T-helper 1 cell (primary cell): Measurements from ENCODE around the gene INSYN1.

Source experiments
- DNase-seq, 5 donors: peaks; one replicate each; pipeline ENCODE4 v3.0.0-alpha.2; 2012 to 2020

The INSYN1 gene

DNA sequence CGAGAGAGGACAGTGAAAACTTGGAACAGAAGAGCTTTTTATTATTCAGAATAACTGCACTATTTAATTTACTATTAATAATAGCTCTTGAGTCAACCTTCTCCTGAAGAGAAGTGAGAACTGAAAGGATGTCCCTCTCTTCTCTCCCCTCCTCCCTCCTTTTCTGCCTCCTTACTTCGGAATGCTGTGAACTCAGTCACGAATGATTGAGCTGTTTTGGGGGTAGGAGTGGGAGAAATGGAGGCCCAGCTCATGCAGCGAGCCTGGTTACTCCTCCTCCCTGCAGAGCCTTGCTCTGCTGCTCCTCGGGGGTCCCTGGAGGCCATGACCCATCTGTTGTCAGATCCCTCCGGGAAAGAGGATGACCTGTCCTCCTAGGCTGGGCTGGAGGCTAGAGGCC is 20.3 kb upstream of the INSYN1 start:
- DNase-seq: no peak

DNA sequence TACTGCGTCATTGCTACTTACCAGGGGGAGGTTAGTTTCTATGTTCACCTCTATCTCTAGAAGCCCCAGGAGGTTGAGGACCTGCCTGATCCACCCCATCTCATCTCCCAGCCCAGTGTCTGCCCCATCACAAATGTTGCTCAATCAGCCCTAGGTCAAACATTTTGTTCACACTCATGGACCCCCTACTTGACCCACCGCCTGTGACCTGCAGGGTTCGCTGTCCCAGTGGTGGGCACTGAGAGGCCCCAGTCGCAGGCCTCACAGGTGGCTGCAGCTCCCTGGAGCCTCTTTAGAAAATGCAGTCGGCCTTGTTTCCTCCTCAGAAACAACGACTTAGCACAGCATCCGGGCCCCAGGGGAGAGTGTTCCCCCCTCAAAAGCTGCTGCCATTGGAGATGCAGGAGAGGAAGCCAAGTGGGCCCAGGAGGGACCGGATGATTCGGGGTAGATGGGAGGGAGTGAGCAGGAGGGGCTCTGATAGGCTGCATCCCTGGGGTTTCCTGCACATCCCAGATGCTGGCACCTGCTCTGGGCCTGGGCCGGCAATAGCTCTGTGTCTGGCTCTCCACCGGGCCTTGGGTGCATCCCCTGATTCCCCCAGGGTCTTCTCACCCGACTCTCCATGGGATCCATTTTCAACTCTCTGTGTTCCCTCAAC is 18.4 kb upstream of the INSYN1 start:
- no peak for DNase-seq

DNA sequence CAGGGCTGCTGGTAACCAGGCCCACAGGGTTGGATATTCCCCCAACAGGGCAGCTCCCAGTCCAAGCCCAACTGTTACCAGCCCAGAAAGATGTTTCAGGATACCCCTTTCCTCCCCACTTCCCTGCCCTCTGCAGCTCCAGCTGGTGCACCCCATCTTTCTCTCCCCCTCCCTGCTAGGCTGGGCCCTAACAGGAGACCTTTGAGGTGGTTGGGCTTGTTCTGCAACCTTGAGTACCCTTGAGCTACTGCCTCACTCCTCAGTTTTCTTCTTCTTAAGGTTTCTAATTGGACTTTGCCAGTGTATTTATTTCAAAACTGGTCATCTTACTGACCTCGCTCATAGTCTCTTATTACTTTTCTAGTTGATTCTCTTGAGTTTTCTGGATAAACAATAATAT is 16.9 kb upstream of the INSYN1 start:
- DNase-seq: no peak

DNA sequence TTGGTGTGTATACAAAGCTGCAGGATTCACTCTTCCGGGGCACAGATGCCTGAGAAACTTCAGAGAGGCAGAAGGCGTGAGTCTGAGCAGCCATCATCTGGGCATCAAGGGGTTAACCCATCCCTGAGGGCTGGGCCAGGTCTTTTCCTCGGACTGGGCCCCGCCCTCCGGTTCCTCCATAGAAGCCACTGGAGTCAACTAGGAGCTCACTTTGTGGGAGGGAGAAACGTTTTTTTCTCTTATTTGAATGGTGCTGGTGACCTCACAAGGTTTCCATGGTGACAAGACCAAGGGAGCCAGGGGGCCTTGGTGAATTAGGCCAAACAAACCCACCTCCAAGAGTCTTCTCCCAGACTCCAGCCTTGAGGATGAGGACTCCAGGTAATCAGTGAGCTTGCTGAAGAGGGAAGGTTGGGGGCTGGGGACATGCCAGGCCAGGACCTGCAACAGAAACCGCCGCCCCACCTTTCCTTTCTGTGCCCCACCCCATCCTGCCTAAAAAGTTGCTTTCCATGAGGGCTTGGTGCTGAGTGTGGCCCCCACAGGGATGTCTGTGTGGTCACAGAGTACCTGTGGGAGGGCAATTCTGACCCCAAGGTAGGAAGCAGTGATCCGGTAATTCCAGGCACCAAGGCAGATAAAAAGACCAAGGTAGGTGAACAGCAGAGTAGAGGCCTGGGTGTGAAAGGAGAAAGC is 14.8 kb upstream of the INSYN1 start:
- DNase-seq: no peak

DNA sequence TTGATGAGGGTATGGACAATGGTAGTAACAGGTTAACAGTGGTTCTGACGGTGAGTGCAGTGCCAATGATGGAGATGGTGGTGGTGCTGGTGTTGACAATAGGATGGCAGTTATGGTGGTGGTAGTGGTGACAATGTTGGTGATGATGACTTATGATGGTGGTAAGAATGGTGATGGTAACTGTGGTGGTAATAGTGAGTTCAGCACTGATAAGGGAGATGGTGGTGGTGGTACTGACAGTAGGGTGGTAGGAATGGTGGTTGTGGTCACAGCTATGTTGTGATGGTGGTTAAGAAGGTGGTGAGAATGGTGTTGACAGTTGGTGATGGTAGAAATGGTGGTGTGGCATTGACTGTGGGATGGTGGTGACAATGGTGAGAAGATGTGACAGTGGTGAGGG is 13.4 kb upstream of the INSYN1 start:
- DNase-seq: no peak

DNA sequence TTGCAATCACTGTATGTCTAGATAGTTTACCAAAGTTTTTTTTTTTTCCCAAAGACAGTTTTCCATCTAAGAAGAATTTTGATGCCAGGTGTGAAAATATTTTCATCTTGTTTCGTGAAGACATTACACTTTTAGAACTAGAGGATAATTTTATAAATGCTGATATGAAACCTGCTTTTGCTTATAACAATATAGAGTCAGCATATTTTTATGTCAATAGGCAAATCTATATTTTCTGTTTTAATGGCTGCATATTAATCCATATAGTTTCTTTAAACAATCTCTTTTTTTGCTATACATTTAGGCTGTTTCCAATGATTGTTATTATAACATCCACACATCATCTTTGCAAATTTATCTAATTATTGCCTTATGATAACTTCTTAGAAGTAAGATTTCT is 12.6 kb upstream of the INSYN1 start:
- no peak for DNase-seq

DNA sequence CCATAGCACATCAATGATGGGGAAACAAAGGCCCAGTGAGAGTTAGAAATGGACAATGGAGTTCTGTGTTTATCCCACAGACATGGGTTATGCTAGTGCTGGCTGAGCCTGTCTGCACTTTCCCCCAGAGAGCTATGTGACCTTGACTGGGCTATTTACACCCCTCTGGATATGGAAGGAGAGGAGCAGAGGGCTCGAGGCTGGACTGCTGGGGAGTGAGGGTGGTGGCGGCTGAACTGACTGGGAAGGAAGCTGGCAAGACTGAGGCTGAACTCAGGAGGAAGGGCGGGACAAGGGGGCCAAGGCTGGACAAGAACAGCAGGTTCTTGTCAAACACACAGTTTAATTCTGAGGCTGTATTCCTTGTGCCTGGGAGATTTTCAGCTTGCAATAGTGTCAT is 10.8 kb upstream of the INSYN1 start:
- no peak for DNase-seq

DNA sequence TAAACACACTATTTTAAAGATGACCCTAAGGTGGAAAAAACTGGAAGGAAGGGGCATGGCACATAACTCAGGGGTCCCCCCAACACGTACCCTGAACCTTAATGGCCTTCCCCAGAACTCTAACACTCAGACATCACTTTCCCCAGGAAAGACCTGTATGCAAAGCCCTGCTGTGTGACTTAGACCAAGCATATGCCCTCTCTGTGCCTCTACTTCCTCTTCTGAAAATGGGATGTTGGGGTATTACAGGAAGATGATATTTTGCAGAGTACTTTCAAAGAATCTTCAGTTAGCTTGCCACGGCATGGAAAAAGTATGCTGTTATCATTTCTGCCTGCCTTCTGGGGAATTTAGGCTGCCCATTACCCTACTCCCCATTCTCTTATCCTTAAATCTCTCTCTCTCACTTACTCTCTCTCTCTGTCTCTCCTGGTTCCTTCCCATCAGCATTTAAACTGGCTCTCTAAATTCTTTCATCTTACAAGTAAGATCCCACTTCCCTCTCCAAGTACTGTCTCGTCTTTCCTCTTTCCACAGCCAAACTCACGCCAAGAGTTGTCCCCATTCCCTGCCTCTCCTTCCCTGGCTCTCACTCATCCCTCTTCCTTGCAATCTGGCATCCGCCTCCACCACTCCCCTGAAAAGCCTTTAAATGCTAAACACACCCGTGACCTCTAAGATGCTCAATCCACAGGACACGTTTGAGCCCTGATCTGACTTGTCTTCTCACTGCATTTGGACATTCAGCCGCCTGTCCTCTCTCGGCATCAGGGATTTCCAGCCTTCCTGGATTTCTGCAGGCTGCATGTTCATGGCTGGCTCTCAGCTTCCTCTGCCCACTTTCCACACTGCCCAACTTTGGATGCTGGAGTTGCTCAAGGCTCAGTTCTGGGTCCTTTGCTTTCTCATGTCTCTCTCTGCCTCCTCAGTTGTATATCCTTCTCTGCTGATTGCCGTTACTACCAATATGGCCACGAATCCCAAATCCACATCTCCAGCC is 7.5 kb upstream of the INSYN1 start:
- no peak for DNase-seq

DNA sequence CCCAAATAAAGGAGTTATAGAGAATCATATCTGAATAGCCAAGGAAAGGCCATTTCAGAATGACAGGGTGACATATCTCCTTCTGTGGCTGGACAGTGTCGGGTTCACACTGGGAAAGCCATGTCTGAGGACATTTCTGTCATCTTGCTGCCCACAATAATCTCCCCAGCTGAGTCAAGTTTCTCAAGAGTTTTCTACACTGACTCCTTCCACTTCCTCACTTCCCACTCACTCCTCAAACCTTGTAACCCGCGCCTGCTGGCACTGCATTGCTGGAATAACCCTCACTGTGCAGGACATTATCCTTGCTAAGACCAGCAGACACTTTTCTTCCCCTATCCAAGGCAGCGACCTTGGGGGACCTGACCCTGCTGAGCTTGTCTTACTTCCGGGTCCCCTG is 5.3 kb upstream of the INSYN1 start:
- DNase-seq: no peak

DNA sequence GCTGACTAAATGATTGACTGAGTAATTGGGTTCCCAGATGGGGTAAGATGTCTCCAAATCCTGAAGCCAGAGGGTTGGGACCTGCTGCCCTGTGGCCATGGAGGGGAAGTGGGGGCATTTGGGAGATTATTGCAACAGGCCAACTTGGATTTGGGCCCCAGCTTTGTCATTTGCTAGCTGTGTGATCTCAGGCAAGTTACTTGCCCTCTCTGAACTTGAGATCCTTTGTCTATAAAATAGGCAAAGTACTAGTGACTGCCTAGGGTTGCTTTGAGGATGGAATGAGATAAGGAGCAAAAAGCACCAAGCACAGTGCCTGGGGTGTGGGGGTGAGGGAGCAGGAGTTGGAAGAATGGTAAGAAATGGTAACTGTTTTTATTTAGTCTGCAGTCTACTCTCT is 4.4 kb upstream of the INSYN1 start:
- DNase-seq: no peak

DNA sequence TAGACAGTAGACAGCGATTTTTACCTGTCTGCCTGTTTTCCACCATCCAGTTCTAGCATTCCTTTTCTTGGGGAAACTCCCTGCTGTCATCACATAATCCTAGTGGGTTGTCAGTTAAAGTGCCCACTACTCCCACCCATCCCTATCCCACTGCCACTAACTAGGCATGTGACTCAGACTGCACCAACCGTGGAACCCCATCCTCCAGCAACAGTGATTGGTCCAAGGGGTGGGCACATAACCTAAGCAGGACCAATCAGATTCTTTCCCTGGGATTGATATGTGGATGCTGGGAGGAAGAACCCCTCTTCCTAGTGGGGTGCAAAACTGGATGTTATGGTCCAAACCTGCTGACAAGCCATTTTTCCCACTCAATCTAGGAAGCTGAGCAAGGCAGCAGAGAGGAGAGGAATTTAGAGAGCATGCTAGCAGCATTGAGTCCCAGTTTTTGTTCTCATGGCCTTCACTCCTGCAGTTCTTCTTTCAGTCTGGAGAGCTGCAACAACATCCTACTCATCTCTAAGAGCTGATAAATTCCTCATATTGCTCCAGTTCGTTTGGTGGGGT is 3.9 kb upstream of the INSYN1 start:
- no peak for DNase-seq

DNA sequence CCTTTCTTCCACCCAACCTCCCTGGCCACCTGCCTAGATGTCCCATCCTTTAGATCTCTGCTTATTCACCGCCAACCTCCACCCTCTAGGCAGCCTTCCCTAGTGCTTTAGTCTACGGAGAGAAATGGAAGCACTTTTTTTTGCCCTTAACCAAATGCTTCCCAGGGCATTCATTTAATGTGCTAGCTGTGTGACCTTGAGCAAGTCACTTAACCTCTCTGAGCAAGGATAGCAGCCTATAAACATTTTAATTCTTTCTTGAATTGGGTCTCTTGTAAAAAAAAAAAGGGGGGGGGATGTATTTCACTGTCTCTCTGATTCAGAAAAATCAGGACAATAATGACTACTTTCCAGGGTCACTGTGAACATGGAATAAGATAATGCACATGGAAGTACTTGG is 3.2 kb upstream of the INSYN1 start:
- no peak for DNase-seq

DNA sequence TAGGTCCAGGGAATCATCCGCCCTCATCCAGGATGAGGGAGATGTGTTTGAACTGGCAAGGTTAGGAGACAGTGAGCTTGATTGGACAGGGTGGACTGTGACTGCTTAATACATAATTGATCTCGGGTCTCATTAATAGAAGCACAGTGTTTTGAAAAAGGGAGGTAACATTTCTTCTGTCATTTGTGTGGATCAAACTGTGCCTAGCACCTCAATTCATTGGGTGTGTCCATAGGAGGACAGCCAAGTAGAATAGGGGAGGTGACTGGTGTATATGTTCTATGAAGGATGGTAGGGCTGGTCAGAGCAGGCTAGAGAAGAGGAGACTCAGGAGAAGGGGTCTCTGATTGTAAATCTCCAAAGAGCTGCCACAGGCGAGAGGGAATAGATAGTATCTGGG is 2.8 kb upstream of the INSYN1 start:
- no peak for DNase-seq

DNA sequence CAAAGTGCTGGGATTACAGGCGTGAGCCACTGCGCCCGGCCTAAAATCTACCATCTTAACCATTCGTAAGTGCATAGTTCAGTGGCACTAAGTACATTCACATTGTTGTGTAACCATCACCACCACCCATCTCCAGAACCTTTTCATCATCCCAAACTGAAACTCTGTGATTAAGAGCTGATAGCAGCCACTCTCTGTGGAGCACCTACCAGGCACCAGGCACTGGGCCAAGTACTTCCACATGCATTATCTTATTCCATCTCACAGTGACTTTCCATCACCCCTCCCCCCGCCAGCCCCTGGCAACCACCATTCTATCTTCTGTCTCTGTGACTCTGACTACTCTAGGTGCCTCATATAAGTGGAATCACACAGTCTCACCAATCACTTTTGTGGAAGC is 2.3 kb upstream of the INSYN1 start:
- DNase-seq: no peak

DNA sequence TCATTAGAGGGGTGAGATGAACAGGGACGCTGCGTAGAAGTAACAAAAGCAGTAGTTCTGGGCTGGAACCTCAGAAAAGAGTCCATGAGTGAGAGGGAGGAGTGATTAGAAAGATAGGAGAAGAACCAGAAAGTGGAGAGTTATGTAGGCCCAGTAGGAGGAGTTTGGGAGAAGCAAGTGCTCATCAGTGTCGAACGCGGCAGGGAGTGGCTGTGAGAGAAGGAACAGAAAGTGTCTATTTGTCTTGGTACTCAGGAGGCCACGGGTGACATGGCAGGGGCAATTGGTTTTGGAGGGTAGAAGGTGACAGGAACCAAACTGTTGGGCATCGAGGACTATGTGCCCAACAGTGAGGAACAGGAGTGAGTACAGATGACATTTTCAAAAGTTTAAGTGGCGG is 1.3 kb upstream of the INSYN1 start:
- no peak for DNase-seq

DNA sequence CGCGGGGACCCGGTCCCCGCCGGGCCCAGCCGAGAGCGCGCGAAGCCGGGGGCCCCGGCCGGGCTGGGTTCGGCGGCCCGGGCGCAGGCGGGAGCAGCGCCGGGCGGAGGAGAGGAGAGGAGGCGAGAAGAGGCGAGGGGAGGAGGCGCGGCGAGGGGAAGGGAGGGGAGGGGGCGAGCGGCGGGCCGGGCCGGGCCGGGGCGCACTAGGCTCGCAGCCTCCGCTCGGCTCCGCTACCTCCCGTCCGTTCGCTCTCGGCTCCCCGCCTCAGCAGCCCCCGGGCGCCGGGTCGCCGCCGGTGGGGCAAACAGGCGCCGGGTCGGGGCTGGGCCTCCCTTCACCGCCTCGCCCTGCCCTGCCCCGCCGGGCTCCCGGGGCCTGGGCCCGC is 351 bp downstream of the INSYN1 start:
- DNase-seq: no peak

DNA sequence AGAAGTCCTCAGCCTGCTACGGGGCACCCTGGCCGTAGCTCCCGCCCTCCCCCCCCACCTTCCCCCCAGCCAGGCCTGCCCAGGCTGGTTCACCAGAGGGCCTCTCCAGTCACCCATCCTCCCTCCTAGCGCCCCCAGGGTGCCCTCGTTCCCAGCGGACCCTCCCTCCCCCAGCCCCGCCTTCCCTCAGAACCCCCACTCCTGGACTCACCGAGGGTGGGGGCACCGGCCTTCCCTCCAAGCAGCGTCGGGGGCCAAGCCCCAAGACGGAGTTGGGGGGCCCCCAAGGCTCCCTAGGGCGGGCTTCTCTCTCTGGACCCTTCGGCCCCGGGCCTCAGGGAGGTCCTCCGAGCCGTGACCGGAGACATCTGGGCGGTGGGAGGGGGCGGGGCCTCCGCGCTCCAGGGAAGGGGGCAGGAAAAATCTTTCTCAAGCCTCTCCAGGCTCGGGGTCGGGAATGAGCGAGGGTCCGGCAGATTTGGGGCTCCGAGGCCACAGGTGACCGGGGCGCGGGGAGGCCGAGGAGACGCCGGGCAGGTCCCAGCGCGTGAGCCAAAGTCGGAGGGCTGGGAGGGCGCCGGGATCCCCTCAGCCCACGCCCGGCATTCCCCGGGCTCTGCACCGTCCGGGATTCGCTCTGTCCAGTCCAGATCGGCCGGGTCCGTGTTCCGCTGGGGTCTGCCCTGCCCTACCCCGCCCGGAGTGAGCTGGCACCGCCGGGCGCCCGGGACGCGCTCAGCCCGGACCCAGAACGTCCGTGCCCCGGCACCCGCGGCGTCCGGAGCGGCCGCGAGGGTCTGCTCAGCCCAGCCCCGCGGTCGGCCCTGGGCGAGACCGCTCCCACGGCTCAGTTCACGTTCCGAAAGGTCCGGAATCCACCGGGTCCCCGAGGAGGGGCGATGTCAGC is 999 bp downstream of the INSYN1 start:
- no peak for DNase-seq

DNA sequence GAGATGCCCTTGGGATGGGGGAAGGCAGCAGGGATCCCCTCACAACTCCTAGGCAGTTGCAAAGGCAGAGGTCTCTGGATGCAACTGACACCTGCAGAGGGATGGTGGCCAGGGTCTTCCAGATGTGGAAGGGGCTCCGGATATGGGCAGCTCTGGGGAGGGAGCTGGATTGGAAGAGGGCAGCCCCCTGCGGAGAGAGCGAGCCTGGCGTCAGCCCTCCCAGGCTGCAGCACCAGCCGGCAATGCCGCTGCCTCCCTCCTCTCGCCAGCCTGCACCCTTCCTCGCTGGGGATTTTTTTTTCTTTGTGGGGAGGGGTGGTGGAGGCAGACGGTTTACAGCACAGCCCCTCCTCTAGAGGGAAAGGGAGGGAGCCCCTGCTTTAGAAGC is 1.6 kb downstream of the INSYN1 start:
- DNase-seq: no peak

DNA sequence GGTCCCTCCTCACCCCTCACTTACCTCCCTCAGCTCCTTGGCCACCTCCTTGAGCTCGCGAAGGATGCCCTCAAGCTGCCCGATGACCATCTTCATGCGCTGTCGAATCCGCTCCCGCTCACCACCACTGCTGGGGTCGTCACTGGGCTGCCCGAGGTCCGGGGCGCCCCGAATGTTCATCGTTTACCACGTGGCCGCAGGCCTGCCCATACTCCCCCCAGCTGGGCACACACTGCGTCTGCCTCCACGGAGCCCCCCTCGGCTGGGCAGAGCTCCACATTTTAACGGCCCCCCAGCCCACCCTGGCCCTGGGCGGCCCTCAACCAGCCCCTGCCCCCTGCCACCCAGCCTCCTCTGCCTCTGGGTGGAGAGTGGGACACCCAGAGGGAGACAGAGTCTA is 2.2 kb downstream of the INSYN1 start:
- no peak for DNase-seq

DNA sequence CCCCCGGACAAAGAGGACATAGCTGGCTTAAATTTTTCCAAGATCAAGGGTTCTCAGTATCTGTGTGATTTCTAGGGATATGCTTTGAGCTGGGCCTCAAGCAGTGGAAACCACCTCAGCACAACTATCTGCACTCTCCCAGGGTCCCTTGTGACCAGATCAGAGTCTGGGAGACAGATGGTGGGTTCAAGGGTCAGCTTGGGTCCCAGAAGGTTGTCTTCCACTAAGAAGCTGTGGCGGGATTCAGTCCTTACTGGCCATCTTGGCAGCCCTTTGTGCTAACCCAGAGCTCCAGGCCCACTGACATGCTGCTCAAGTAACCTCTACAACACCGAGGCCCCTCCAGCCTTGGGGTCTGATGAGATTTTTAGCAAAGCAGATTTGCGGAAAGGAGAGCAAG is 2.7 kb downstream of the INSYN1 start:
- DNase-seq: no peak

DNA sequence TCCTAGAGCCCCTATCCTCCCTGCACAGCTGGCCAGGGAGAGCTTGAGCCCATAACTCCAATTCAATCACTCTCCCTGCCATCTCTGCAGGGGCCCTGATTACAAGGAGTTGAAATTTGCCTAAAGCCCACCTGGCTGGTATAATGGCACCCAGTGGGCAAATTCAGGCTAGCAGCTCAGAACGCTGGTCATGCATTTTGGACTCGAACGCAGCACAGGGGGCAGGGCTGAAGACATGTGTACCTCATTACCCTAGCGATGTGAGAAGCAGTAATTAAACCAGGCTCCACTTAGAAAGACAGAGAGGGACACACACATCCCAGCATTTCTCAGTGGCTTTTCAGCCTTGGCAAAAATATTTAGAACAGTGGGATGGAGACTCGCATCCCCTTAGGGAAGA is 3.2 kb downstream of the INSYN1 start:
- DNase-seq: no peak

DNA sequence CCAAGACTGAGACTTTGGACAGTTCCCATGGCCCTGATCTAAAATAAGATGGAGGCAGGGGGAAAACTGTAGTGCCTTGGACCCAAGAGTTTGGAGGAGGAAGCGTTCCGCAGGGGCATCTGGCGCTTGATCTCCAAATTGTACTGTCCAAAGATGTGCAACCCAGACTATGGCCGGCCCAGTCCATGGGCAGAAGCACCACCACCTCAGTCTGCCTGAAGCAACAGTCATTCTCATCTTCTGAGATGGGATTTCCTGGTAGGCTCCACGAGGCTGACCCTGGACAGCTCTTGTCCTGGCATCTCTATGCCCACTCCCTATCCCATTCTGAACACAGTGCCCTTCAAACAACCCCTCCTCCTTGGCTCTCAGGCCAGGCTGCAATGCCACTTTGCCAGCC is 3.6 kb downstream of the INSYN1 start:
- DNase-seq: no peak
